ENCODE data around the gene FANCE.

FANCE gene, protein sequence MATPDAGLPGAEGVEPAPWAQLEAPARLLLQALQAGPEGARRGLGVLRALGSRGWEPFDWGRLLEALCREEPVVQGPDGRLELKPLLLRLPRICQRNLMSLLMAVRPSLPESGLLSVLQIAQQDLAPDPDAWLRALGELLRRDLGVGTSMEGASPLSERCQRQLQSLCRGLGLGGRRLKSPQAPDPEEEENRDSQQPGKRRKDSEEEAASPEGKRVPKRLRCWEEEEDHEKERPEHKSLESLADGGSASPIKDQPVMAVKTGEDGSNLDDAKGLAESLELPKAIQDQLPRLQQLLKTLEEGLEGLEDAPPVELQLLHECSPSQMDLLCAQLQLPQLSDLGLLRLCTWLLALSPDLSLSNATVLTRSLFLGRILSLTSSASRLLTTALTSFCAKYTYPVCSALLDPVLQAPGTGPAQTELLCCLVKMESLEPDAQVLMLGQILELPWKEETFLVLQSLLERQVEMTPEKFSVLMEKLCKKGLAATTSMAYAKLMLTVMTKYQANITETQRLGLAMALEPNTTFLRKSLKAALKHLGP

DNA sequence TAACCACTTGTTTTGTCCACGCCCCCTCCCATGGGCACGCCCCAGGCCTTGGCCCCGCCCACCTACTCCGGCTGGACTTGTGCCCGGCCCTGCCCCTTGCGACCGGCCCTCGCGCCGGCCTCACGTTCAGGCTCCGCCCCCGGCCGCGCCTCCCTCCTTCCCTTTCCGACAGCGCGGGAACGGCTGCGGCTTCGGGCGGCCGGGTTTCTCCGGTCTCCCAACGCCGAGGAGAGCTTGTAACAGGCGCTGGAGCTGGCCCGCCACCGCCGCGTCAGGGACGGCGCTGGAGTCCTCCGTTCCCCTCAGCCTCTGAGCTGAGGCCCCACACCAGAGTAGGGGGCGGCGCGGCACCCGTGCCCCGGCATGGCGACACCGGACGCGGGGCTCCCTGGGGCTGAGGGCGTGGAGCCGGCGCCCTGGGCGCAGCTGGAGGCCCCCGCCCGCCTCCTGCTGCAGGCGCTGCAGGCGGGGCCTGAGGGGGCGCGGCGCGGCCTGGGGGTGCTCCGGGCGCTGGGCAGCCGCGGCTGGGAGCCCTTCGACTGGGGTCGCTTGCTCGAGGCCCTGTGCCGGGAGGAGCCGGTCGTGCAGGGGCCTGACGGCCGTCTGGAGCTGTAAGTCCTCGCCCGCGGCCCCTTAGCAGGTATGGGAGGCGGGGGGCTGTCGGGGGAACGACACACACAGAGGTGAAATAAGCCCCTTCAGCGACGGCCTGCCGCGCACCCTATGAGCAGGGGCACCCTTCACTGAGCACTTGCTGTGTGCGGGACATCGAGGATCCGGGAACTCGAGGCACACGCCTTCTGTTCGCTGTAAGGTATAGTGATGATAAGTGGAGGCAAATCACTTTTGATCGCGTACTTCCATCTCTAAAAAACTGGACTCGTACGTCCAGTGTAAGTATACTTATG, at the start of gene FANCE:
Gene FANCE (plus strand): TSS at position 156 of the 908 bp plus-strand sequence. CDS start 208 bp downstream, at position 364.
- peak; percentile 99 for DNase-seq (ENCODE audit: low spot score)

DNA sequence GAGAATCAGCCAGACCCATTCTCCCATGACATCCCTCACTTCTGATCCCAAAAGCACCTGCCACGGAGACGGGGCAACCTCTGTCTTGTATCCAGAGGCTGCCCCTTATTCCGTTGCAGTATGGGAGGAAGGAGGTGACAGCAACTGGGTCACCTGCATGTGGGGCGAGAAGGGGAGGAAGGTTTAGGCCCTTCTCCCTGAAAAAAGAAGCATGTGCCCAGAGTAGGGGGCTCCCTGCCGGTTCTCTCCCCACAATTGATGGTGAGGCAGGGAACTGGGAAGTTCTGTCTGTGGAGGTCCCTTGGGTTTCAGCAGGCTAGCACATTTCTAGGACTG, 49.3 kb upstream of the FANCE start:
- DNase-seq (ENCODE audit: low spot score) = no peak

DNA sequence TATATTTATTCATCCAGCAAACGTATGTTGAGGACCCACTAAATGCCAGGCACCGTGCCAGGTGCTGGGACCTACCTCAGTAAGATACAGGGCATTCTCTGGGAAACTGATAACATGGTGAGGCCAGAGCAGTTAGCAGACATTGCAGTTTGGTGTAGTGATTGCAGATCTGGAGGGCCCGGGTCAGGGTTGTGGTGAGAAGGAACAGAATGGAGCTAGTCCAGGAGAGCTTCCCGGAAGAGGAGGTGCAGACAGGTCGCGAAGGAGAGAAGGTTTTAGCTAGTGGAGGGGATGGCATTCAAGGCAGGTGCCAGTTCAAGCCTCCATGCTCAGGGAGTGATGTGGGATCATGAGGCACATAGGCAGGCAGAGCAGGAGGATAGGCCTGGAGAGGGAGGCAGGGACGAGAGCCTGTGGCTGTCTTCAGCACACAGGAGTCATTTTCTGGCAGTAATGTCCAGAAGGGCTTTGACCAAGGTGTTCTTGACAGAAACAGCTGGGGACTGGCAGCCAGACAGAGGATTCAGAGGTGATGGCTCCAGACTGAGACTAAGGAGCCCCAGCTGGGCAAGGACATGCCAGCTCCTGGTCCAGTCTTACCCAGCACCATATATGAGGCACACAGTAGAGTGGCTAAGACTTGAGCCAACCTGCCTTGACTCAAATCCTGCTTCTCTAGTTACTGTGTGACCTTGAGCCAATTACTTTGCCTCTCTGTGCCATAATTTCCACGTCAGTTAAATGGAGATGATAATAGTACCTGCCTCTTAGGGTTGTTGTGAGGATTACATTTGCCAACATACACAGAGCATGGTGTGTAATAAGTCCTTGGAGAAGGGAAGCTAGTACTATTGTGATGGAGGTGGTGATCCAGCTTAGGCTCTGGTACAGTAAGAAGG, 48.3 kb upstream of the FANCE start:
- DNase-seq (ENCODE audit: low spot score) = no peak

DNA sequence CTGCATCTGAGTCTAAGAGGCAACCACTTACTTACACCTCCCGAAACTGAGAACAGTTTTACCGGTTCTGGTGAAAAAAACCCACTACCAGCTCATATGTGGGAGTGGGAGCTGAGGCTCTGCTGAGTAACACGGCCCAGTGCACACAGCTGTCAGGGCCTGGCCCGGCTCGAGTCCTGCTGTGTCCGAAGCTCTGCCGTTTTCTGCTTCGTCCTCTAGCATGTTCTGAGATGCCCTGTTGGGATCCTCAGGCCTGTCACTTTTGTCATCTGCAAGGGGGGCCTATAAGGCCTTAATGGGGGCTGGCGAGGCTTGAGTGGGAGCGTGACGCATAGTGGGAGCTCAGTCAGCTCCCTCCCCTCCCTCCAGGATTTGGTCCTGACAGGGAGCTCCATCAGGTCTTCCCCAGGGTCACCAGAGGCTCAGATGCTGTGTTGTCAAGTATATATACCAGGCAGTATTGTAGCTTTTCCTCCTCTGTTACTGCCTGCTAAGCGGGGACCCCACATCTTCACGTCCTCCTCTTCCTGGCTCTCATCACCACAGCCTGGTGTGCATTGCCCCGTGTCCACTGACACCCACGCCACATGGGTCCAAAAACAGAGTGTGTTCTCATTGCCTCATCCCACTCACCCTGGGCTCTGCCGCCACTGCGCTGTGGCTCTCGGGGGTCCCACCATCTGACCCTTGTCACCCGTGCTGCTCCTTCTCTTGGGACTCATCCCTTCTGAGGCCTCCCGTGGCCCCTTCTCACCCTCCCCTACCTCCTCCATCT, 45.2 kb upstream of the FANCE start:
- DNase-seq (ENCODE audit: low spot score) = no peak

DNA sequence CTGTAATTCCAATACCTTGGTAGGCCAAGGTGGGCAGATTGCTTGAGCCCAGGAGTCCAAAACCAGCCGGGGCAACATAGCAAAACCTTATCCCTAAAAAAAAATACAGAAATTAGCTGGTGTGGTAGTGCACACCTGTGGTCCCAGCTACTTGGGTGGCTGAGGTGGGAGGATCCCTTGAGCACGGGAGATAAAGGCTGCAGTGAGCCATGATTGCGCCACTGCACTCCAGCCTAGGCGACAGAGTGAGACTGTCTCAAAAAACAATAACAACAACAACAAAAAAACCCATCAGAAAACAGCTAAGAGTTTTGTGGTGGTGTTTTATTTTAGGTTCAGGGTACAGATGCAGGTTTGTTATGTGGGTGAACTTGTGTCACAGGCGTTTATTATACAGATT, 42.9 kb upstream of the FANCE start:
- DNase-seq (ENCODE audit: low spot score) = no peak

DNA sequence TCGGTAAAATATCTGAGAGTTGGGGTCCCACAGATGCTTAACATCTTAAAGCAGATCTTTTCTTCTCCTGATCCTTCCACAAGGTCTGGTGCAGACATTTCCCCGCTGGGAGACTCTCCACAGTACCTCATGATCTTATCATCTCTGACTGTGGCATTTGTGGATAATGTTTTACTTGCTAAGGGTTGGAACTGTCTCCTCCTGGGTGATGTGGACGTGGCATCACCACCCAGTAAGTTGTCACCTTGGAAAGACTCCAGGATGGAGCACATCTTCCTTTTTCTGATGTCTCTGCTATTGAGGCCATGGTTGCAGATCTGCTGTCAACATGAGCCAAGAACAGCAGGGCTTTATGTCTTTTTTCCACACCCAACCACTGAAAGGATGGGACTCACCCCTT, 42.0 kb upstream of the FANCE start:
- no peak for DNase-seq (ENCODE audit: low spot score)

DNA sequence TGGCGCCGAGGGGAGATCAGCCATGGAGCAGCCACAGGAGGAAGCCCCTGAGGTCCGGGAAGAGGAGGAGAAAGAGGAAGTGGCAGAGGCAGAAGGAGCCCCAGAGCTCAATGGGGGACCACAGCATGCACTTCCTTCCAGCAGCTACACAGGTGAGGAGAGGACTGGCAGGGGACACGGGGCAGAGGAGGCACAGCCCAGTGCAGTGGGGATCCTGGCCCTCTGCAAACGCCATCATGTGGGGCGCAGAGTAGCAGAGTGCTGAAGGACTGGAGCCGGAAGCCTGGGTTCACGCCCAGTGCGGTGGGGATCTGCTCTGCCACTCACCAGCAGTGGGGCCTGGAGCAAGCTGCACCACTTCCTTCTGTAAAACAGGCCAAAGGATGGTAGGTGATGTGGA, 41.1 kb upstream of the FANCE start:
- DNase-seq (ENCODE audit: low spot score) = no peak

DNA sequence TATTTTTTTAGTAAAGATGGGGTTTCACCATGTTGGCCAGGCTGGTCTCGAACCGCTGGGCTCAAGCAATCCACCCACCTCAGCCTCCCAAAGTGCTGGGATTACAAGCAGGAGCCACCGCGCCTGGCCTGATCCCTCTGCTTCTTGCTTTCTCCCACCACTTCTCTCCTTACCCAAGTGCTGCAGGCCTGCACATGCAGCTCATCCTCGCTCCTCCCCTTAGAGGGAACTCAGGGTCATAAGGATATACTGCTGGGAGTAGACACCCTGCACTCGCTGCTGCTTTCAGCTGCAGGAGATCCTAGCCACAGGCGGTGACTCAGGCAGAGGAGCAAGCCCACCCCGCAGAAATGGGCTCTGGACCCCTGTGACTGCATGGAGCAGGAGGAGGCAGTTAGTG, 40.0 kb upstream of the FANCE start:
- DNase-seq (ENCODE audit: low spot score) = no peak

DNA sequence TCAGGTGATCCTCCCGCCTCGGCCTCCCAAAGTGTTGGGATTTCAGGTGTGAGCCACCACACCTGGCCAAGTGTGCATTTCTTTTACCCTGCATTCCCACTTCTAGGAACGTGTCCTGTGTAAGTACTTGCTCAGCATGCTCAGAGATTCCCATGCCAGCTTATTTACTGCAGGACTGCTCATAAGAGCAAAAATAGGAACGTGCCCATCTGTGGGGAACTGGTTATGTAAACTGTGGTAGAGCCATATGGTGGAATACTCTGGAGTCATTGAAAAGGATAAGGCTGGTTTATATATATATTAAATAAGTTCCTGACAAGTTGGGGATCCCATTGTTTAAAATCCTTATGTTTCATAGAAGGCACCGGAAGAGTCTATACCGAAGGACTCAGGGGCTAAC, 38.2 kb upstream of the FANCE start:
- DNase-seq (ENCODE audit: low spot score) = no peak

DNA sequence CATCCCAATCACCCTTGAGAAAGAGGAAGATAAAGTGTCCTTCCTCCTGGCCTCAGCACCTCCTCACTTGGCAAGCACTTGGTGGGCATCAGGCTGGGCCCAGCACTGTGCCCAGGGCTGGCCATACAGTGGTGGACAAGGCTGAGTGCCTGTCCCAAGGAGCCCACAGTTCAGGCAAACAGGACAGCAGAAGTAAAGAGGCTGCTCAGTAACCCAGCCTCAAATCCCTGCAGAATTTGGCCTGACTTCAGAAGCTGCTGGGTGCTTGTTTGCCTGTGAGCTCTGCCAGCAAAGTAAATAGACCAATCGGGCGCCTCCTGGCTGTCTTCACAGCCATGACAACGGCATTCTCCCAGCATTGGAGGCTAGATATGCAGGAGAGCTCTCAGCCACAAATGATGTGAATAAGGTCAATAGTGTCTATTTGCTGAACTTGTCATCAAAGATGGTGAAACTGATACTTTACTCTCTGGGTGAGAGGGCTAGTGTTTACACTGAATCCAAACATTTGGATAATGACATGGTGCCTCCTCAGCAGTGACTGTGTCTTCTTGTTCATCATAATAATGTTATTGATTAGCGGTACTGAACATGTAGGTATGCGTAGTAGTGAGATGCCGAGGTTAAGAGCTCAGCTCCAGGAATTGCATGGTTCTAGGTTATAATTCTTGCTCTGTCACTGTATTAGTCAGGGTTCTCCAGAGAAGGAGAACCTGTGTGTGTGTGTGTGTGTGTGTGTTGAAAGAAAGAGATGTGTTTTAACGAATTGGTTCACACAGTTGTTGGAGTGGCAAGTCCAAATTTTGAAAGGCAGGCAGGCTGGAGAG, 36.9 kb upstream of the FANCE start:
- DNase-seq (ENCODE audit: low spot score) = peak; percentile 84

DNA sequence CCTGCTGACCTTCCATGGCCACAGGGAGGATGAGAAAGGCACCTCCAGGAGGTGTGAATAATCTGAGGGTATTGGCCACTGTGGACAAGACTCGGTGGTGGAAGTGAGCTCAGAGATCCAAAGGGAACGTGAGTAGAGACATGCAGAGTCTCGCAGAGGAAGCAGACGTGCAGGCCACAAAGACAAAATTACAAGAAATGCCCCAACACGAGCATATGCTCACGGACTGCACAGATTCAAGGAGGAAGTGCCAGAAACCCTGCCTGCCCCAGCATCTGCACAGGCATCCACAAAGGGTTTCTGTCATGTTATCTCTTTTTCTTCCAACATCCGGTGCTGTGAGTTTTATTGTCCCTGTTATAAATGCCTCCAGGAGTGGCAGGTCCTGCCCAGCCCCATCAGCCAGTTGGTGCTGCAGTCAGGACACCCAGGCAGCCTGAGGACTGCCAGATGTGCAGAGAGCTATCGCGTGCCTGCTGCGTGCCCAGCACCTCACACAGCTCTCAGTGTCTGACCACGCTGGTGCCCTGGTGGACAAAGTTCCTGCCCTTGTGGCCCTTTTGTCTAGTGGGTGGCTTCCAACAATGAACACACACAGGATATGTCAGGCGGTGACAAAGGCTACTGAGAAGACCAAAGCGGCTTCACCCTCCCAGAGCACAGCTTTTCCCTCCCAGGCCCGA, 34.0 kb upstream of the FANCE start:
- DNase-seq (ENCODE audit: low spot score) = no peak

DNA sequence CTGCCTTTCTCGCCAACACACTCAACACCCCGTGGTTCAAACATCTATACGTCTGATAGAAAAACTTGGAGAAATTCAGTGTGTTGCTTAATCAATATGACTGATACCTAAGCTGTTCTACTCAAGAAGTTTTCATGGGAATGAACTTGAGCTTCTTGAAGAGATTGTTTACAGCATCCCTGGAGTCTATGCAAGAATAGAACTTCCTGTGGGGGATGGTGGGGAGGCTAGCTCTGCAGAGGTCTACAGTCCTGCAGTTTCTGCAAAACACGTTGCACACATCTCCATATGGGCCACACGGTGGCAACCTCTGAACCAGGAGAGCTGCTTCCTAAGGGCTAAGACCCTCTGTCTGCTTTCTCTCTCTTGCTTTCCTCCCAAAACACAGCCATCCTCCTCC, 32.7 kb upstream of the FANCE start:
- no peak for DNase-seq (ENCODE audit: low spot score)

DNA sequence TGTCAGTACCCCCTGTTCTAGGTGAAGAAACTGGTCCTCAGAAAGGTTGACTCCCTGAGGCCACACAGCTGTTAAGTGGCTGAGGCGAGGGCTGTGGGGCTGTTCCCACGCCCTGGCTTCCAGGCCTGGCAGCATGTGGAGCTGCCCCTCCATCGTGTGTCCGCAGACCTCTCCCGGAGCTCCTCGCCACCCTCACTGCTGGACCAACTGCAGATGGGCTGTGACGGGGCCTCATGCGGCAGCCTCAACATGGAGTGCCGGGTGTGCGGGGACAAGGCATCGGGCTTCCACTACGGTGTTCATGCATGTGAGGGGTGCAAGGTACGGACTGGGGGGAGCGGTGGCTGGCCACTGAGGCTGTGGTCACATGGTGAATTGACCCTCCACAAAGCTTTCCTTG, 32.2 kb upstream of the FANCE start:
- no peak for DNase-seq (ENCODE audit: low spot score)

DNA sequence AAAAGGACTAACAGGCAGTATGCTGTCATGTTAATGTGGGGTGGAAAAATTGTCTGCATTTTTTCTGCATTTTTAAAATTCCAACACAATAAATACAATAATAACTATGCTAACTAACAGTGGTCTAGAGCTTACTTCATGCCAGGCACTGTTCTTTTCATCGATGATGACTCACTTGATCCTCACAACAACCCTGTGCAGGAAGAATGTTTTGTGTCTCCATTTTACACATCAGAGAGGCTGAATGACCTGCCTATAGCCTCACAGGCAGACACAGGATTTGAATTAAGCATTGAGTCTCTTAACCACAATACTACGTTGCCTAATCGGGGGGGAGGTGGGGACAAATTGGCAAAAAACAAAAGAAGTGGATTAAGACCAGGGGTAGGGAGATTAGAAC, 26.9 kb upstream of the FANCE start:
- no peak for DNase-seq (ENCODE audit: low spot score)

DNA sequence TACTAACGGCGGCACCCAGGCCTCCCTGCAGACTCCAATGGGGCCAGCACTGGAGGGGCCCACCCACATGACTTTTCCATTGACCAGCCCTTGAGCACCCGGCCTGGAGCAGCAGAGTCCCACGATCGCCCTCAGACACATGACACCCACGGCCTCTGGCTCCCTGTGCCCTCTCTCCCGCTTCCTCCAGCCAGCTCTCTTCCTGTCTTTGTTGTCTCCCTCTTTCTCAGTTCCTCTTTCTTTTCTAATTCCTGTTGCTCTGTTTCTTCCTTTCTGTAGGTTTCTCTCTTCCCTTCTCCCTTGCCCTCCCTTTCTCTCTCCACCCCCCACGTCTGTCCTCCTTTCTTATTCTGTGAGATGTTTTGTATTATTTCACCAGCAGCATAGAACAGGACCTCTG, 26.1 kb upstream of the FANCE start:
- DNase-seq (ENCODE audit: low spot score) = no peak

DNA sequence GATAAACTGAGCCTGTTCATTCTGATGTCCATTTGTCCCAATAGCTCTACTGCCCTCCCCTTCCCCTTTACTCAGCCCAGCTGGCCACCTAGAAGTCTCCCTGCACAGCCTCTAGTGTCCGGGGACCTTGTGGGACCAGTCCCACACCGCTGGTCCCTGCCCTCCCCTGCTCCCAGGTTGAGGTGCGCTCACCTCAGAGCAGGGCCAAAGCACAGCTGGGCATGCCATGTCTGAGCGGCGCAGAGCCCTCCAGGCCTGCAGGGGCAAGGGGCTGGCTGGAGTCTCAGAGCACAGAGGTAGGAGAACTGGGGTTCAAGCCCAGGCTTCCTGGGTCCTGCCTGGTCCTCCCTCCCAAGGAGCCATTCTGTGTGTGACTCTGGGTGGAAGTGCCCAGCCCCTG, 24.7 kb upstream of the FANCE start:
- DNase-seq (ENCODE audit: low spot score) = no peak

DNA sequence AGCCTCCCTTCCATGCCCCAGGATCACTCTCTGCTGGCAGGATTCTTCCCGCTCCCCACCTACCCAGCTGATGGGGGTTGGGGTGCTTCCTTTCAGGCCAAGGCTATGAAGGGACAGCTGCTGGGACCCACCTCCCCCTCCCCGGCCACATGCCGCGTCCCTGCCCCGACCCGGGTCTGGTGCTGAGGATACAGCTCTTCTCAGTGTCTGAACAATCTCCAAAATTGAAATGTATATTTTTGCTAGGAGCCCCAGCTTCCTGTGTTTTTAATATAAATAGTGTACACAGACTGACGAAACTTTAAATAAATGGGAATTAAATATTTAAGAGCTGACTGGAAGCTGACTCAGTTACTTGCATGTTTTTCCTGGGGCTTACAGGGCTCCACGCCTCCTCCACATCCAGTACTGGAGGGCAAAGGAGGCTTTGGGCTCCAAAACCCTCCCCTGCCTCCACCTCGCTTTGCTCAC, 24.3 kb upstream of the FANCE start:
- no peak for DNase-seq (ENCODE audit: low spot score)

DNA sequence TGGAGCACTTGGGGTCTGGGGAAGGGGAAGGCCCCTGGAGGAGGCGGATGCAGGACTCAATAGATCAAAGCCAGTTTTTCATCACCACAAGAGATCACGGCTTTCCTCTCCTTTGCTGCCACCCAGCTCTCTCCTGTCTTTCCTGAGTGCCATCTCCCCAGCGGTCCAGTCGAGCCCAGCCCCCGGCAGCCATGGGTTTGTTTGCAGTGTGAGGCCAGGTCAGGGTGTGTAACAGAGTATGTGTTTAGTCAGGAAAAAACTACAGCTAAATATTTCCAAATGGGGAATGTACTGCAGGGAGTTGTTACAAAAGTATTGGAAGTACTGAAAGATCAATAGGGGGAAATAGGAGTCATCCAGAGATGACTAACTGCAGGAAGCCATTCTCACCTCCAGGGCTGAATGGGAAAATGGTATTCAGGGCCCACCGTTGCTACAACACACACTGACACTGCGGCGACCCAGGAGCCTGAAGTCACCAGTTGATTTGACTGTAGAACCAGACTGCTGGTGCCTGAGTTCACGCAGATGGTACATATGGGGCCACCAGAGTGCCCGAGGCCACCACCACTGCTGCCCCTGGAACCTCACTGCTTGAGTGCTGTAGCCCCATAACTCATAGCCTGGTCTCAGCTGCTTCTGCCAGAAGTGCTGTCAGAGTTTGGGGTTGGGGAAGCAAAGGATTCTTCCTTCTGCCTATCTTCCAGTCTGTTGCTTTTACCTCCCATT, 23.6 kb upstream of the FANCE start:
- no peak for DNase-seq (ENCODE audit: low spot score)

DNA sequence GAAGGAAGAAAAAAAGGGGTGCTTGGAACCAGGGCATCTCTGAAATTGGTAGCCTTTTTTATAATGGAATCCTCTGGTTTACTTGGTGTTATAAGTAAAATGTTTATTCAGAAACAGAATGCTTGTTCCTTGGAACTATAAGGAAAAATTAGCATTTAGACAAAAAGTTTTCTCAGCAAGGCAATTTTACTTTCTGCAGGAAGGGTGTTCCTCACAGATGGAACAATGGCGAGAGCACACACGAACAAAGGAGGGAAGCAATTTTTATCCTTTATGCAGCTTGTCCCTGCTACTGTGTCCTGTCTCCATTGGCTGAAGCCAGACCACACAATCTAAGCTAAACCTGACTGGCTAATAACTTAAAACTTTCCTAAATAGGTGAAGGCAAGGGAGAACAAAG, 22.7 kb upstream of the FANCE start:
- DNase-seq (ENCODE audit: low spot score) = no peak

Data from iPS-NIHi11 (cell line).